Neural crest cell (in vitro differentiated cells): ENCODE results near the gene LZTR1. TPM values are rescaled to one million over a fixed set of nuclear protein-coding genes. Genes with fewer than 3 reads are reported as not detected.
A peak's percentile ranks its signal among the peaks of the same experiment; 100 is the strongest.

ENCODE experiments used
- DNase-seq: peaks from one replicate; pipeline ENCODE4 v3.0.0; 2021; ENCODE audit warnings: low read depth, mixed read lengths, low spot score
- H3K27ac Mint-ChIP-seq: one replicate; pipeline ENCODE4 v1.8.0; 2021; ENCODE audit warnings: mild to moderate bottlenecking, mixed read lengths; ENCODE audit not compliant: unreplicated experiment
- H3K27me3 Mint-ChIP-seq: 2 replicates; pipeline ENCODE4 v1.8.0; 2021; ENCODE audit warnings: low read depth, mild to moderate bottlenecking, mixed read lengths
- H3K36me3 Mint-ChIP-seq: 2 replicates; pipeline ENCODE4 v1.8.0; 2021; ENCODE audit warnings: low read depth, mild to moderate bottlenecking, mixed read lengths
- H3K4me1 Mint-ChIP-seq: 2 replicates; pipeline ENCODE4 v1.8.0; 2021; ENCODE audit warnings: mixed read lengths
- H3K4me3 Mint-ChIP-seq: one replicate; pipeline ENCODE4 v1.8.0; 2021; ENCODE audit warnings: mild to moderate bottlenecking, mixed read lengths
- H3K9me3 Mint-ChIP-seq: 2 replicates; pipeline ENCODE4 v1.8.0; 2021; ENCODE audit warnings: mixed read lengths
- total RNA-seq: library from RNA; stranded (reverse); gene quantifications from 2 replicates; pipeline ENCODE4 v1.2.1, GENCODE V29; 2021
- TF ChIP-seq, protein P1 (sequence below): fragments of 200-600 bp; sonication (generic); conservative IDR thresholded peaks from 2 replicates; pipeline ENCODE4 v1.5.0; 2021; ENCODE audit warnings: antibody characterized with exemption, mild to moderate bottlenecking

Gene LZTR1
- total RNA-seq, 1 donor from 2014 or later = 94.5 TPM

DNA sequence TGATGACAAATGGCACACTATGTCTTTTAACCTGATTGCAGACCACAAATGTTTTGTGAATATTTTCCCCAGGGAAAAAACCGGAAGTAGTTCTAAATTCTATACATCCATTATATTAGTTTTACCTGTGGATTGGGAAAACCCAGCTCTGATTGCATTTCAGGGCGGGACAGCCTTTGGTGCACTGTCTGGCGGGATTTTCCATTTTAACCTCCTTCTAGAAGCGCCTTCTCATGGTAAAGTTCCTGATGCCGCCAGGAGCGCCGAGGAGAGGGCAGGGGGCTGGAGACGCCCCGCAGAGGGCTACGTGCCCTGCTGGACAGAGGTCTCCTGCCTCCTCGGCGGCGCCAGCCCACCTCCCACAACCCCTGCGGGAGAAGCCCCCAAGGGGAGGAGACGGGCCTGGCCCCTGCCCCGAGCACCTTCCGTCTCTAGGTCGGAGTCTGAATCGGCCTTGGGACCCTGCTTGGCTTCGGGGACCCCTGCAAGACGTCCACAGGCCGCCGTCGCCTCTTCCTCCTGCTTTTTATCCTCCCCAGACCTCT, 31.6 kb downstream of the LZTR1 start:
- Mint-ChIP-seq H3K27ac (peak overlapping the region; percentile 74), H3K9me3 (no peaks in the 10 kb centered on the region), H3K27me3 (no peaks in the 10 kb centered on the region), H3K36me3 (no peaks in the 10 kb centered on the region), H3K4me1 (peaks cover 41% of the 10 kb centered on the region), H3K4me3 (peak overlapping the region; percentile 90)
- no peak for DNase-seq
- TF ChIP-seq, protein P1, sequence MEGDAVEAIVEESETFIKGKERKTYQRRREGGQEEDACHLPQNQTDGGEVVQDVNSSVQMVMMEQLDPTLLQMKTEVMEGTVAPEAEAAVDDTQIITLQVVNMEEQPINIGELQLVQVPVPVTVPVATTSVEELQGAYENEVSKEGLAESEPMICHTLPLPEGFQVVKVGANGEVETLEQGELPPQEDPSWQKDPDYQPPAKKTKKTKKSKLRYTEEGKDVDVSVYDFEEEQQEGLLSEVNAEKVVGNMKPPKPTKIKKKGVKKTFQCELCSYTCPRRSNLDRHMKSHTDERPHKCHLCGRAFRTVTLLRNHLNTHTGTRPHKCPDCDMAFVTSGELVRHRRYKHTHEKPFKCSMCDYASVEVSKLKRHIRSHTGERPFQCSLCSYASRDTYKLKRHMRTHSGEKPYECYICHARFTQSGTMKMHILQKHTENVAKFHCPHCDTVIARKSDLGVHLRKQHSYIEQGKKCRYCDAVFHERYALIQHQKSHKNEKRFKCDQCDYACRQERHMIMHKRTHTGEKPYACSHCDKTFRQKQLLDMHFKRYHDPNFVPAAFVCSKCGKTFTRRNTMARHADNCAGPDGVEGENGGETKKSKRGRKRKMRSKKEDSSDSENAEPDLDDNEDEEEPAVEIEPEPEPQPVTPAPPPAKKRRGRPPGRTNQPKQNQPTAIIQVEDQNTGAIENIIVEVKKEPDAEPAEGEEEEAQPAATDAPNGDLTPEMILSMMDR = no peak

DNA sequence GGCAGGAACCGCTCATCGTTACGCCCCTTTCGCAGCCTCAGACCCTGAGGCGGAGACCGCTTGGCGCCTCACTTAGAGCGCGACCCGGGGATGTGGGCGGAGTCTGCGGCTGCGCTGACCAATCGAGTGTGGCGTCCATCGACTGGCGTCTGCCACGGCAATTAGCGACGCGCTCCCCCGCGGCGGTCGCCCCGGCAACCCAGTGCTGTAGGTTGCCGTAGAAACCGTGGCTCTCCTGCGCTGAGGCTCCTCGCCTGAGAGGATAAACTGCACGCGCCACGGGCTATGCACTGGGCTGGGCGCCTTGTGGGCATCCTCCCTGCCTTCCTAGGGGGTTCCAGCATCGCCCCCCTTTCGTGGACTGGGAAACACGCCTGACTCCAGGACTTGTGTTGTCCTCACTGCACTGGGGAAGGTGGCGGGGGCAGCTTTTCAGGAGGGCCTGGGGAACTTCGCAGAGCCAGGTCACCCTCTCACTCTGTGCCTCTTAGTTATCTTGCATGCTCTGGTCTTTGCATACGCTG, 32.2 kb downstream of the LZTR1 start:
- H3K9me3 Mint-ChIP-seq = no peaks in the 10 kb centered on the region
- peak overlapping the region; percentile 90 for H3K4me3 Mint-ChIP-seq
- no peaks in the 10 kb centered on the region for H3K27me3 Mint-ChIP-seq
- TF ChIP-seq, protein P1 = no peak
- DNase-seq = peak; percentile 94
- H3K36me3 Mint-ChIP-seq = no peaks in the 10 kb centered on the region
- H3K4me1 Mint-ChIP-seq = peaks cover 45% of the 10 kb centered on the region
- H3K27ac Mint-ChIP-seq = peak overlapping the region; percentile 93

GRCh38 chr22:21014726-21015465, 32.8 kb downstream of the LZTR1 start, which contains the start of gene P2RX6:
TSS of gene P2RX6 (plus strand) at chr22:21015165. CDS start at chr22:21015175, 10 bp downstream.
- Mint-ChIP-seq H3K4me3 (peak within 1 kb of the TSS; percentile 90), H3K36me3 (no peaks in the 10 kb centered on the region), H3K27me3 (no peaks in the 10 kb centered on the region), H3K27ac (peak within 1 kb of the TSS; percentile 93), H3K4me1 (peaks cover 46% of the 10 kb centered on the region), H3K9me3 (no peaks in the 10 kb centered on the region)
- TF ChIP-seq, protein P1 = no peak
- DNase-seq = peak; percentile 67

DNA sequence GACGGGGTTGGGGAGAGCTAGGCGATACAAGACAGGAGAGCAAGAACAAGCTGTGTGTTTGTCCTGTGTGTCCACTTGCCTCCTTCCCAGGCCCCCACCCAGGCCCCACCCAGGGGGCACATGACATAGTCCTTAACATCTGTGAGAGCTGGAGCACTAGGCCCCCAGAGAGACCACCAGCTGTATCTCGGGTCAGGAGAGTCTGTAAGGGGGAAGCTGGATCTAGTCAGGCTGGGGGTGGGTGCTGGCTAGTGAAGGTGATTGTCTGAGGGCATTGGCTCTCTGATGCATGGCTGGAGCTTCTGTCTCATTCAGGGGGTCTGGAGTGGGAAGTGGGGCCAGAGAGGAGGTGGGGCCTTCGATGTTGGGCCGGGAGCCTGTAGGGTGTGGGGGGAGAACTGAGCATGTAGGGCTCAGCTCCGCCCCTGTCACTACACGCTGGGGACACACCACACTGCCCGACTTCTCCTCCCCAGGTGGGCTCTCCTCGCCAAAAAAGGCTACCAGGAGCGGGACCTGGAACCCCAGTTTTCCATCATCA, 33.4 kb downstream of the LZTR1 start:
- no peaks in the 10 kb centered on the region for H3K9me3 Mint-ChIP-seq
- DNase-seq = no peak
- TF ChIP-seq, protein P1 = no peak
- H3K4me1 Mint-ChIP-seq = peaks cover 50% of the 10 kb centered on the region
- peak overlapping the region; percentile 93 for H3K27ac Mint-ChIP-seq
- no peaks in the 10 kb centered on the region for H3K36me3 Mint-ChIP-seq
- H3K4me3 Mint-ChIP-seq = peak overlapping the region; percentile 90
- H3K27me3 Mint-ChIP-seq = no peaks in the 10 kb centered on the region

- peak overlapping the region; percentile 67 for H3K4me3 Mint-ChIP-seq
- H3K27ac Mint-ChIP-seq = peak overlapping the region; percentile 87
Observed at GRCh38 chr22:21016644-21017420, 34.7 kb downstream of the LZTR1 start.

More at GRCh38 chr22:21016644-21017420, 34.7 kb downstream of the LZTR1 start:
- Mint-ChIP-seq H3K9me3 (no peaks in the 10 kb centered on the region), H3K27me3 (no peaks in the 10 kb centered on the region), H3K36me3 (no peaks in the 10 kb centered on the region), H3K4me1 (peaks cover 50% of the 10 kb centered on the region)
- TF ChIP-seq, protein P1 = no peak
- DNase-seq = no peak
